SK-N-SH treated with all-trans-retinoic acid at 6 μM for 48 hours (cell line): ENCODE results near the gene OPN1LW.
"Not testable (repeated sequence)": the region's sequence is repeated elsewhere in the genome, so short reads cannot be mapped to it uniquely, and the experiment has no call there.

Experiments used
- ATAC-seq: fragments of 200-7000 bp; cut with Tn5 transposase; 3 replicates; pipeline ENCODE4 v1.9.1; 2020; ENCODE audit warnings: mild to moderate bottlenecking, moderate library complexity
- ARNTL ChIP-seq: fragments of 450-650 bp; formaldehyde crosslinking; IDR thresholded peaks from 2 replicates; pipeline ENCODE4 v1.5.0; 2020; ENCODE audit warnings: low read depth, mild to moderate bottlenecking, moderate library complexity, borderline replicate concordance
- CSRNP3 ChIP-seq: fragments of 250-450 bp; sonication (Bioruptor Pico); IDR thresholded peaks from 2 replicates; pipeline ENCODE4 v1.5.1; 2021; ENCODE audit warnings: mild to moderate bottlenecking, moderate library complexity
- ESRRG ChIP-seq: fragments of 250-450 bp; sonication (Bioruptor Pico); IDR thresholded peaks from 2 replicates; pipeline ENCODE4 v1.6.1; 2021; ENCODE audit warnings: mild to moderate bottlenecking
- GLIS3 ChIP-seq: fragments of 250-450 bp; sonication (Bioruptor Pico); IDR thresholded peaks from 2 replicates; pipeline ENCODE4 v1.5.0; 2020; ENCODE audit warnings: mild to moderate bottlenecking, moderate library complexity
- ISL1 ChIP-seq: fragments of 250-450 bp; sonication (Bioruptor Pico); IDR thresholded peaks from 2 replicates; pipeline ENCODE4 v2.1.2; 2022; ENCODE audit warnings: mild to moderate bottlenecking, moderate library complexity
- OSR1 ChIP-seq: fragments of 250-450 bp; sonication (Bioruptor Pico); IDR thresholded peaks from 2 replicates; pipeline ENCODE4 v1.8.0; 2022; ENCODE audit warnings: moderate library complexity, mild to moderate bottlenecking, inconsistent platforms
- PPARA ChIP-seq: fragments of 250-450 bp; sonication (Bioruptor Pico); IDR thresholded peaks from 2 replicates; pipeline ENCODE4 v1.5.0; 2020; ENCODE audit warnings: mild to moderate bottlenecking, borderline replicate concordance
- RARB ChIP-seq: fragments of 250-450 bp; sonication (Bioruptor Pico); IDR thresholded peaks from 2 replicates; pipeline ENCODE4 v1.8.0; 2021; ENCODE audit warnings: mild to moderate bottlenecking, moderate library complexity
- SNAI2 ChIP-seq: fragments of 250-450 bp; sonication (Bioruptor Pico); IDR thresholded peaks from 2 replicates; pipeline ENCODE4 v1.5.0; 2020; ENCODE audit warnings: mild to moderate bottlenecking, moderate library complexity
- TOX ChIP-seq: fragments of 250-450 bp; sonication (Bioruptor Pico); IDR thresholded peaks from 2 replicates; pipeline ENCODE4 v1.8.0; 2021; ENCODE audit warnings: mild to moderate bottlenecking, moderate library complexity, borderline replicate concordance
- TSHZ2 ChIP-seq: fragments of 250-450 bp; sonication (Bioruptor Pico); IDR thresholded peaks from 2 replicates; pipeline ENCODE4 v1.5.0; 2020; ENCODE audit warnings: mild to moderate bottlenecking, moderate library complexity
- ZNF565 ChIP-seq: fragments of 450-650 bp; formaldehyde crosslinking; conservative IDR thresholded peaks from 2 replicates; pipeline ENCODE4 v1.5.0; 2020; ENCODE audit warnings: low read depth, mild to moderate bottlenecking, moderate library complexity
- ZNF70 ChIP-seq: fragments of 450-650 bp; formaldehyde crosslinking; IDR thresholded peaks from 2 replicates; pipeline ENCODE4 v1.5.0; 2020; ENCODE audit warnings: mild to moderate bottlenecking, moderate library complexity
- ZNF8 ChIP-seq: fragments of 450-650 bp; formaldehyde crosslinking; IDR thresholded peaks from 2 replicates; pipeline ENCODE4 v1.5.0; 2020; ENCODE audit warnings: mild to moderate bottlenecking, moderate library complexity
- TF ChIP-seq, protein P1 (sequence below): fragments of 250-450 bp; sonication (Bioruptor Pico); IDR thresholded peaks from 2 replicates; pipeline ENCODE4 v1.8.0; 2020; ENCODE audit warnings: mild to moderate bottlenecking, moderate library complexity, borderline replicate concordance
- TF ChIP-seq, protein P2 (sequence below): fragments of 250-450 bp; sonication (Bioruptor Pico); IDR thresholded peaks from 2 replicates; pipeline ENCODE4 v1.8.0; 2021; ENCODE audit warnings: low read depth, mild to moderate bottlenecking, moderate library complexity, borderline replicate concordance

Gene OPN1LW

DNA sequence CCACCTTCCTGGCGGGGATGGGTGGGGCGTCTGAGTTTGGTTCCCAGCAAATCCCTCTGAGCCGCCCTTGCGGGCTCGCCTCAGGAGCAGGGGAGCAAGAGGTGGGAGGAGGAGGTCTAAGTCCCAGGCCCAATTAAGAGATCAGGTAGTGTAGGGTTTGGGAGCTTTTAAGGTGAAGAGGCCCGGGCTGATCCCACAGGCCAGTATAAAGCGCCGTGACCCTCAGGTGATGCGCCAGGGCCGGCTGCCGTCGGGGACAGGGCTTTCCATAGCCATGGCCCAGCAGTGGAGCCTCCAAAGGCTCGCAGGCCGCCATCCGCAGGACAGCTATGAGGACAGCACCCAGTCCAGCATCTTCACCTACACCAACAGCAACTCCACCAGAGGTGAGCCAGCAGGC is at the start of gene OPN1LW:
Gene OPN1LW, plus strand, starts transcription at position 234 of the 400 bp plus-strand sequence. Its CDS starts 41 bp downstream, at position 275.
- ATAC-seq, result not testable (repeated sequence)

- ATAC-seq, result no peak
These were observed 49.2 kb upstream of the OPN1LW start for GRCh38 chrX:154094833-154095232.

GRCh38 chrX:154096140-154097002 is 47.7 kb upstream of the OPN1LW start:
- ATAC-seq, result peak; percentile 31
- TF ChIP-seq ESRRG (CRISPR knock-in tag) (no peak), ZNF565 (CRISPR knock-in tag) (no peak)
- TF ChIP-seq, all 23 proteins: peak for 0

More at GRCh38 chrX:154094833-154095232, 49.2 kb upstream of the OPN1LW start:
- TF ChIP-seq, protein P1, sequence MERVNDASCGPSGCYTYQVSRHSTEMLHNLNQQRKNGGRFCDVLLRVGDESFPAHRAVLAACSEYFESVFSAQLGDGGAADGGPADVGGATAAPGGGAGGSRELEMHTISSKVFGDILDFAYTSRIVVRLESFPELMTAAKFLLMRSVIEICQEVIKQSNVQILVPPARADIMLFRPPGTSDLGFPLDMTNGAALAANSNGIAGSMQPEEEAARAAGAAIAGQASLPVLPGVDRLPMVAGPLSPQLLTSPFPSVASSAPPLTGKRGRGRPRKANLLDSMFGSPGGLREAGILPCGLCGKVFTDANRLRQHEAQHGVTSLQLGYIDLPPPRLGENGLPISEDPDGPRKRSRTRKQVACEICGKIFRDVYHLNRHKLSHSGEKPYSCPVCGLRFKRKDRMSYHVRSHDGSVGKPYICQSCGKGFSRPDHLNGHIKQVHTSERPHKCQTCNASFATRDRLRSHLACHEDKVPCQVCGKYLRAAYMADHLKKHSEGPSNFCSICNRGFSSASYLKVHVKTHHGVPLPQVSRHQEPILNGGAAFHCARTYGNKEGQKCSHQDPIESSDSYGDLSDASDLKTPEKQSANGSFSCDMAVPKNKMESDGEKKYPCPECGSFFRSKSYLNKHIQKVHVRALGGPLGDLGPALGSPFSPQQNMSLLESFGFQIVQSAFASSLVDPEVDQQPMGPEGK (CRISPR knock-in tag), result no peak
- TF ChIP-seq TOX (CRISPR knock-in tag) (no peak), PPARA (no peak), GLIS3 (CRISPR knock-in tag) (no peak), OSR1 (CRISPR knock-in tag) (no peak), TSHZ2 (CRISPR knock-in tag) (no peak), ESRRG (CRISPR knock-in tag) (no peak)
- TF ChIP-seq, protein P2, sequence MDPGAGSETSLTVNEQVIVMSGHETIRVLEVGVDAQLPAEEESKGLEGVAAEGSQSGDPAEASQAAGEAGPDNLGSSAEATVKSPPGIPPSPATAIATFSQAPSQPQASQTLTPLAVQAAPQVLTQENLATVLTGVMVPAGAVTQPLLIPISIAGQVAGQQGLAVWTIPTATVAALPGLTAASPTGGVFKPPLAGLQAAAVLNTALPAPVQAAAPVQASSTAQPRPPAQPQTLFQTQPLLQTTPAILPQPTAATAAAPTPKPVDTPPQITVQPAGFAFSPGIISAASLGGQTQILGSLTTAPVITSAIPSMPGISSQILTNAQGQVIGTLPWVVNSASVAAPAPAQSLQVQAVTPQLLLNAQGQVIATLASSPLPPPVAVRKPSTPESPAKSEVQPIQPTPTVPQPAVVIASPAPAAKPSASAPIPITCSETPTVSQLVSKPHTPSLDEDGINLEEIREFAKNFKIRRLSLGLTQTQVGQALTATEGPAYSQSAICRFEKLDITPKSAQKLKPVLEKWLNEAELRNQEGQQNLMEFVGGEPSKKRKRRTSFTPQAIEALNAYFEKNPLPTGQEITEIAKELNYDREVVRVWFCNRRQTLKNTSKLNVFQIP (CRISPR knock-in tag), result no peak

DNA sequence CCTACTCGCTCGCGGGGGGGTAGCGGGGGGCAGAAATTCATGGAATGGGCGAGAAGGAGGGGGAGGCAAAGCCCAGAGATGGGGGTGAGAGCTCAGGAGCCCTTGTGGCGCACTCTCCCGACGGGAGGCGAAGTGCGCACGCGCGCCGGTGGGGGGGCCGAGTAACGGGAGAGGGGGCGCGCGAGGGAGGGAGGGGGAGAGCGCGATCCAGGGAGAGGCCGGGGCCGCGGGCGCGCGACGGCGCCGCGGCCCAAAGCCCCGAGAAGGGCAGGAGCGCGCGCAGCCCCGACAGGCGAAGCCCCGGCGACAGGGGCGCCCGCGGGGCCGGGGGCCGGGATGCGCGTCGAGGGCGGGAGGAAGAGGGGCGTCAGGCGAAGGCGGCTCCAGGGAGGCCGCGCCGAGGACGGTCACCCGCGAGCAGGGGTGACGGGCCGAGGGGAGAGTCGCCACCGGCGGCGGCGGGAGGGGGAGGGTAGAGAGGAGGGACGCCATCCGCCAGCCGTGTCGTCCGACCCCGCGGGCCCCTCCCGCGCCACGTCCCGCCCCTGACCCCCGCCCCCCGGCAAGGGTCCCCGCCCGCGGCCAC is 46.9 kb upstream of the OPN1LW start:
- peak; percentile 64 for ATAC-seq

More for the DNA sequence above, 46.9 kb upstream of the OPN1LW start:
- TF ChIP-seq RARB (CRISPR knock-in tag), result no peak
- TF ChIP-seq ZNF70 (CRISPR knock-in tag), result no peak
- no peak for TF ChIP-seq ZNF8 (CRISPR knock-in tag)
- no peak for TF ChIP-seq ARNTL (CRISPR knock-in tag)
- no peak for TF ChIP-seq ESRRG (CRISPR knock-in tag)
- TF ChIP-seq CSRNP3 (CRISPR knock-in tag), result no peak
- no peak for TF ChIP-seq SNAI2 (CRISPR knock-in tag)
- no peak for TF ChIP-seq ISL1 (CRISPR knock-in tag)
